MM.1S (cell line): ENCODE measurements around the gene DOCK4.

Source experiments
- EZH2 ChIP-seq: fragments of 300-600 bp; sonication (generic); optimal IDR thresholded peaks from 2 replicates; pipeline ENCODE3; 2017; ENCODE audit warnings: low read depth, mild to moderate bottlenecking, antibody characterized with exemption, low read length, mixed read lengths
- TF ChIP-seq, protein P1 (sequence below): fragments of 300-600 bp; sonication (generic); IDR thresholded peaks from 2 replicates; pipeline ENCODE4 v1.5.1; 2016; ENCODE audit warnings: antibody characterized with exemption, low read length, mixed read lengths

DNA sequence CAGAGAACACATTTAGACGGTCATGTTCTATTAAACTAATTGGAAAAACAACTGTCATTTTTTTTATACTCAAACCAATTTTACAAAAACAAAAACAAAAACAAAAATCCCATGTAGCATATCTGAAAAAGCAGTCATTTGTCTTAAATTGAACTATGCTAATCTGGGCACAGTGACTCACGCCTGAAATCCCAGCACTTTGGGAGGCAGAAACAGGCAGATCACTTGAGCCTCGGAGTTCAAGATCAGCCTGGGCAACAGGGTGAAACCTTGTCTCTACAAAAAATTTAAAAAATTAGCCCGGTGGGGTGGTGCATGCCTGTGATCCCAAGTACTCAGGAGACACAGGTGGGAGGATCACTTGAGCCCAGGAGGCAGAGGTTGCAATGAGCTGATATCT is 253.4 kb downstream of the DOCK4 start:
- TF ChIP-seq, protein P1, sequence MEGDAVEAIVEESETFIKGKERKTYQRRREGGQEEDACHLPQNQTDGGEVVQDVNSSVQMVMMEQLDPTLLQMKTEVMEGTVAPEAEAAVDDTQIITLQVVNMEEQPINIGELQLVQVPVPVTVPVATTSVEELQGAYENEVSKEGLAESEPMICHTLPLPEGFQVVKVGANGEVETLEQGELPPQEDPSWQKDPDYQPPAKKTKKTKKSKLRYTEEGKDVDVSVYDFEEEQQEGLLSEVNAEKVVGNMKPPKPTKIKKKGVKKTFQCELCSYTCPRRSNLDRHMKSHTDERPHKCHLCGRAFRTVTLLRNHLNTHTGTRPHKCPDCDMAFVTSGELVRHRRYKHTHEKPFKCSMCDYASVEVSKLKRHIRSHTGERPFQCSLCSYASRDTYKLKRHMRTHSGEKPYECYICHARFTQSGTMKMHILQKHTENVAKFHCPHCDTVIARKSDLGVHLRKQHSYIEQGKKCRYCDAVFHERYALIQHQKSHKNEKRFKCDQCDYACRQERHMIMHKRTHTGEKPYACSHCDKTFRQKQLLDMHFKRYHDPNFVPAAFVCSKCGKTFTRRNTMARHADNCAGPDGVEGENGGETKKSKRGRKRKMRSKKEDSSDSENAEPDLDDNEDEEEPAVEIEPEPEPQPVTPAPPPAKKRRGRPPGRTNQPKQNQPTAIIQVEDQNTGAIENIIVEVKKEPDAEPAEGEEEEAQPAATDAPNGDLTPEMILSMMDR: no peak
- no peak for TF ChIP-seq EZH2
